22Rv1 (cell line): Measurements from ENCODE around the gene BST1.
"Not testable (repeated sequence)": the region's sequence is repeated elsewhere in the genome, so short reads cannot be mapped to it uniquely, and the experiment has no call there.

Source experiments
- H3K27ac ChIP-seq: fragments of 450-650 bp; 2 replicates; pipeline ENCODE4 v1.5.1; 2017
- CTCF ChIP-seq: fragments of 450-650 bp; IDR thresholded peaks from 2 replicates; pipeline ENCODE4 v1.5.1; 2017; ENCODE audit warnings: mild to moderate bottlenecking
- ZFX ChIP-seq: fragments of 450-650 bp; IDR thresholded peaks from 2 replicates; pipeline ENCODE4 v1.6.1; 2017; ENCODE audit warnings: antibody characterized with exemption, borderline replicate concordance

BST1 gene

DNA sequence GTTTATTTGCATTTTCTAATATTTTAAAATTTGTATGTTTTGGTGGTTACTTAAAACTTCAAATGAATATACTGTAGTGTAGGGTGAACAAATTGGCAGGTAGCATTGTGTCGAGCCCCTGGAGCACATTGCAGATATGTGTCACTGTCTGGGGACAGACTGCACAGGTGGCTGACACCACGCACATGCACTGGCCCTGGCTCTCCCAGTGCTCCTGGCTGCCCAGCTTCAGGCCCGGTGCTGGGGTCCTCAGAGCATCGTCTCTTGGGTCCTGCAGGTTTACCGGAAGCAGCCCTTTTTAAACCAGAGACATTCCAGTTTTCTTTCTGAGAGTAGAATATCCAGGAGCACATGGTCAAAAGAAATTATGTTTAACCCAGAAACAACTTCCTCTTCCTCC is 15.6 kb downstream of the BST1 start:
- TF ChIP-seq ZFX (no peak), CTCF (no peak)
- H3K27ac ChIP-seq: no peak overlapping the region

DNA sequence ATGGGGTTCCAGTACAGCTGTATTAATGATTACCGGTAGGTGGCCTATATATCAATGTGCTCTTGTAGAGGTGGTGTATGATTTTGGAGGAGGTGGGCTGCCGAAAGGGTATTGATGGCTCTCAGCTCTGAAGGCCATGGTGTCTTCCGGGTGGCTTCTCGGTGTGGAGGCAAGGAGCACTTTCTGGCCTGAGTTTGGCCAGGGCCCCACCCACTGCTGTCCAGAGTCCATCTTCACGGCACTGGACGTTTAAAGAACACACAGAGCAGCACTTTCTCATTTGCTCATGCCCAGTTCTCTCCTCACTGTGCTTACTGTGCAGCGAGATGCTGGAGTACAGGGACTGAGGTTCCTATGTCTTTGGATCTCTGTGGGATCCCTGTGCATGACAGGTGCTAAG is 16.1 kb downstream of the BST1 start:
- H3K27ac ChIP-seq: no peak overlapping the region
- no peak for TF ChIP-seq ZFX
- TF ChIP-seq CTCF: no peak

GRCh38 chr4:15719506-15719905 is 16.6 kb downstream of the BST1 start:
- H3K27ac ChIP-seq: no peak overlapping the region
- TF ChIP-seq ZFX: no peak
- TF ChIP-seq CTCF: no peak

GRCh38 chr4:15720851-15721250 is 18.0 kb downstream of the BST1 start:
- no peak for TF ChIP-seq CTCF
- TF ChIP-seq ZFX: no peak
- no peak overlapping the region for H3K27ac ChIP-seq

DNA sequence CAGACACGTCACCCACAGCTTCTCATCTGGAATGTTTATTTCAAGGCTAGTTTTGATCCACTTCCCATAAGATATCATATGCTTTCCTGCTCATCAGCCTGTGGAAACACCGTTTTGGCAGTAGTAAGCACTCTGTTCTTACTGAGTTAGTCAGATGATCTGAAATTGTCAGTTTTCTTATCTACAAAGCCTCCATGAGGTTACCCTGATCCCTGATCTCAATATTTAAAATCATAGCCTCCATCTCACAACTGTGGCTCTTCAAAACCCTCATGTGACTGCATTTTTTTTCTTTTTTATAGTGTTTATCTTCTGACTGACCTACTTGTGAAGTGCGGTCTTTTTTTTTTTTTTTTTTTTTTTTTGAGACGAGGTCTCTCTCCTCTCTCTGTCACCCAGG is 22.7 kb downstream of the BST1 start:
- no peak overlapping the region for H3K27ac ChIP-seq
- no peak for TF ChIP-seq CTCF
- TF ChIP-seq ZFX: no peak

GRCh38 chr4:15729910-15730533 is 27.2 kb downstream of the BST1 start:
- TF ChIP-seq ZFX (no peak), CTCF (peak; percentile 89)
- no peak overlapping the region for H3K27ac ChIP-seq

DNA sequence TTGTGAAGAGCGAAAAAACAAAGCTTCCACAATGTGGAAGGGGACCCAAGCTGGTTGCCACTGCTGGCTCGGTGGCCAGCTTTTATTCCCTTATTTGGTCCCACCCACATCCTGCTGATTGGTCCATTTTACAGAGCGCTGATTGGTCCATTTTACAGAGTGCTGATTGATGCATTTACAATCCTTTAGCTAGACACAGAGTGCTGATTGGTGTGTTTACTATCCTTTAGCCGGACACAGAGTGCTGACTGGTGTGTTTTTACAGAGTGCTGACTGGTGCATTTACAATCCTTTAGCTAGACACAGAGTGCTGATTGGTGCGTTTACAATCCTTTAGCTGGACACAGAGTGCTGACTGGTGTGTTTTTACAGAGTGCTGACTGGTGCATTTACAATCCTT is 30.2 kb downstream of the BST1 start:
- H3K27ac ChIP-seq: not testable (repeated sequence)

- TF ChIP-seq ZFX (no peak), CTCF (no peak)
- no peak overlapping the region for H3K27ac ChIP-seq
These were observed 32.7 kb downstream of the BST1 start for GRCh38 chr4:15735536-15735935.
